ENCODE results near the gene CCDC152. TPM values are rescaled to one million over a fixed set of nuclear protein-coding genes. Genes with fewer than 3 reads are reported as not detected.

Gene CCDC152
- total RNA-seq, 2 donors from 2014 or later, result 0.81 to 4.7 TPM

DNA sequence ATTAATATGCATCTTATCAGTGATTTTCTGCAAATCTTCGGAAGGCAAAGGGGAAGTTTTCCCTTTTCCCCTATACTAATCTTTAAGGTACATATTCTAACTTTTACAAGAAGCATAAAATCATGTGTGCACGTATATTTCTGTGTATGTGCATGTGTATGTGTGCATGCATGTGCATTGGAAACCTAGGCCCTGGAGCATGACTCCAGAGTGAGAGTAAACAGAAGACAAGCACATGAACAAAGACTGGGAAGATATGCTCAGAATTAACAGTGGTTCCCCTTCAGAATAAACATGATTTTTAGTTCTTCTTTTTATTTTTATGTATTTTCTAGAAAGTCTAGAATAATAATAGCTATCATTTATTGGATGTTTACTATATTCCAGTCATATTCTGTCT lies 65.9 kb downstream of the CCDC152 start:
- Histone ChIP-seq H3K9me3 (no peaks in the 10 kb centered on the region), H3K27ac (no peak overlapping the region), H3K4me1 (ENCODE audit: control insufficient read depth in 1 of 2, low read depth in 2 of 2) (no peaks in the 10 kb centered on the region), H3K36me3 (no peaks in the 10 kb centered on the region), H3K27me3 (replicated peaks; ENCODE audit: insufficient read depth) (no peaks in the 10 kb centered on the region), H3K4me3 (no peak overlapping the region)
- DNase-seq (ENCODE audit: low spot score) (no peak), ATAC-seq (ENCODE audit: insufficient number of reproducible peaks, low FRiP score, low read depth) (no peak)
- TF ChIP-seq, protein P1, sequence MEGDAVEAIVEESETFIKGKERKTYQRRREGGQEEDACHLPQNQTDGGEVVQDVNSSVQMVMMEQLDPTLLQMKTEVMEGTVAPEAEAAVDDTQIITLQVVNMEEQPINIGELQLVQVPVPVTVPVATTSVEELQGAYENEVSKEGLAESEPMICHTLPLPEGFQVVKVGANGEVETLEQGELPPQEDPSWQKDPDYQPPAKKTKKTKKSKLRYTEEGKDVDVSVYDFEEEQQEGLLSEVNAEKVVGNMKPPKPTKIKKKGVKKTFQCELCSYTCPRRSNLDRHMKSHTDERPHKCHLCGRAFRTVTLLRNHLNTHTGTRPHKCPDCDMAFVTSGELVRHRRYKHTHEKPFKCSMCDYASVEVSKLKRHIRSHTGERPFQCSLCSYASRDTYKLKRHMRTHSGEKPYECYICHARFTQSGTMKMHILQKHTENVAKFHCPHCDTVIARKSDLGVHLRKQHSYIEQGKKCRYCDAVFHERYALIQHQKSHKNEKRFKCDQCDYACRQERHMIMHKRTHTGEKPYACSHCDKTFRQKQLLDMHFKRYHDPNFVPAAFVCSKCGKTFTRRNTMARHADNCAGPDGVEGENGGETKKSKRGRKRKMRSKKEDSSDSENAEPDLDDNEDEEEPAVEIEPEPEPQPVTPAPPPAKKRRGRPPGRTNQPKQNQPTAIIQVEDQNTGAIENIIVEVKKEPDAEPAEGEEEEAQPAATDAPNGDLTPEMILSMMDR (IDR thresholded peaks at IDR 0.05), result no peak

DNA sequence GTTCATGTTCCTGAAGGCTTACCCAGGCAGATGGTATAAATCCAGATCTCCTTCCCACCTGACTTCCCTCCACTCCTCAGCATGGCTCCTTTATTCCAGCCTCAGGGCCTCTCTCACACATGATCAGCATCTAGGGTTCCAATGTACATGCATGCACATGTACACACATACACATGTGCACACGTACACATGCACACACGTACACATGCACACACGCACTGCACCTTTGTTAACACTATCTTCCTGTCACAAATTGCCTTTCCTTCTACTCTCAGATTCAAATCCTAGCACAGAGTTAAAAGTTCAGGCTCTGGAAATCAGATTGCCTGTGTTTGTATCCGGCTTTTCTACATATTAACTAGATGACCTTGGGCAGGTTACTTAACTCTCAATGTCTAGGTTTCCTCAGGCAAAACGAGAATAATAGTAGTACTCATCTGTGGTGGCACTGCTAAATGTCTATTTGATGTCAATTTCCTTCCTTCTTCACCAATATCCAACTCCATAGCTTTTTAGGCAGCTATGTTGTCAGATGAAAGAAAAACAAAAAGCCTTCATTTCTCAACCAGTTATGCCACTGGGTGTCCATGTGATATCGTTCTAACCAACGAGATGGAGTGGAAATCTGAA lies 67.8 kb downstream of the CCDC152 start:
- Histone ChIP-seq H3K4me1 (ENCODE audit: control insufficient read depth in 1 of 2, low read depth in 2 of 2) (no peaks in the 10 kb centered on the region), H3K9me3 (no peaks in the 10 kb centered on the region), H3K27me3 (replicated peaks; ENCODE audit: insufficient read depth) (no peaks in the 10 kb centered on the region), H3K27ac (no peak overlapping the region), H3K4me3 (no peak overlapping the region), H3K36me3 (no peaks in the 10 kb centered on the region)
- no peak for DNase-seq (ENCODE audit: low spot score)
- TF ChIP-seq, protein P1 (IDR thresholded peaks at IDR 0.05), result no peak
- no peak for ATAC-seq (ENCODE audit: insufficient number of reproducible peaks, low FRiP score, low read depth)

DNA sequence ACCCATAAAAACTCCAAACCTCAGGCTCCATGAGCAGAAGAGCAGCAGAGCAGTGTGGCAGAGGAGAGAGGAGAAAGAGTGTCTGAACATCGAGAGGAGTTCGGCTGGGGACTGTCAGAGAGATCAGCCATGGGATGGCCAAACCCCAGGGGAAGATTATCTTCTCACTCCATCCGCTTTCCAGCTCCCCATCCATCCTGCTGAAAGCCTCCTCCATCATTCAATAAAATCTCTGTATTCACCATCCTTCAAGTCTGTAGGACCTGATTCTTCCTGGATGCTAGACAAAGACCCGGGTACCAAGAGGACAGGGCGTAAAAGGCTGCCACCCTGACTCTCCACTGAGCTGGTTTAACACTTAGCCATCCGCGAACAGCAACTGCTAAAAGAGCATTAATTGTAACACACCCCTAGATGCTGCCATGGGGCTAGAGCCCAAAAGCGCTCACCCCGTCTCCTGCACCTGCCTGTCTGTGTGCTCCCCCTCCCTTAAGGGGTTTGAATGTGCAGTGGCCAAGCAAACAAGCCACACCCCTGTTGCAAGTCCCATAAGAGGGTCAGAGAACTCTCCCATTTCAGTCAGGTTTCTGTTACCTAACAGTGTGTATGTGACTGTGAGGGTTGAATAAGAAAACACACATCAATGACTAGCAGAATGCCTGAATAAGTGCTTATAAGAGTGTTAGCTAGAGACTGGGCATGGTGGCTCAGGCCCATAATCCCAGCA lies 69.0 kb downstream of the CCDC152 start:
- H3K27ac ChIP-seq, result no peak overlapping the region
- no peaks in the 10 kb centered on the region for H3K27me3 ChIP-seq (replicated peaks; ENCODE audit: insufficient read depth)
- TF ChIP-seq, protein P1 (IDR thresholded peaks at IDR 0.05), result no peak
- ATAC-seq (ENCODE audit: insufficient number of reproducible peaks, low FRiP score, low read depth), result no peak
- no peaks in the 10 kb centered on the region for H3K36me3 ChIP-seq
- DNase-seq (ENCODE audit: low spot score), result no peak
- no peak overlapping the region for H3K4me3 ChIP-seq
- H3K4me1 ChIP-seq (ENCODE audit: control insufficient read depth in 1 of 2, low read depth in 2 of 2), result no peaks in the 10 kb centered on the region
- no peaks in the 10 kb centered on the region for H3K9me3 ChIP-seq

DNA sequence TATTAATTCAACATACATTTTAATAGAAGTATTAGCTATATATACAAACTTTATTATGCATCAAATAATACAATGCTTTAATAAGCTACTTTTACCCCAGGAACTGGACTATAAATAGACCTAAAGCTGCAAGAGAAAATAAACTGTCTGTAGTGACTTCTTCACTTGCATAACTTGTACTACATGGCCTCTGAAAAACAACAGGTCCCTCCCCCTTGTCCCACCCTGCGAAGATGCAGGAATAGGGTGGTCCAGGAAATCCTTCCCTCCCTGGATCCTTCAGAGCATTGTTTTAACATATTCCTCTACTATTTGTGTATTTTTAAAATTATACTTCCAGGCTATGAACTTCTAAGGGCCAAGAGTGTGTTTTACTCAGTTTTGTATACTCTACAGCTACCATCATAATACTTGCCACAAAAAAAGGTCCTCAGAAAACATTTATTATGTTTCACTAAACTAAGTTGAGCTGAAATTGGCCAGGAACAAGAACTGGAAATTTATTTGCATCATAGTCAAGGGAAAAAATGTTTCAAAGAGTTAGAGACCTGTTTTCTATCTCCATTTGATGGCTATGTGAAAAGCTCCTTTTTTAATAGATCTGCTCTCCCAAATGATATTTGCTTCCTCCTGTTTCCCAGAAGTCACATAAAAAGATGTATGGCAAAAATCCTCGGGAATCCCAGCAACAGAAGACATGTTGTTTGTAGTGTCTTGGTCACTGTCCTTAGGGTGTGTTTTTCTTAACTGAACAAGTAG lies 70.3 kb downstream of the CCDC152 start:
- Histone ChIP-seq H3K4me1 (ENCODE audit: control insufficient read depth in 1 of 2, low read depth in 2 of 2) (no peaks in the 10 kb centered on the region), H3K4me3 (no peak overlapping the region), H3K36me3 (no peaks in the 10 kb centered on the region), H3K27me3 (replicated peaks; ENCODE audit: insufficient read depth) (no peaks in the 10 kb centered on the region), H3K9me3 (no peaks in the 10 kb centered on the region), H3K27ac (no peak overlapping the region)
- DNase-seq (ENCODE audit: low spot score), result no peak
- TF ChIP-seq, protein P1 (IDR thresholded peaks at IDR 0.05), result no peak
- no peak for ATAC-seq (ENCODE audit: insufficient number of reproducible peaks, low FRiP score, low read depth)

DNA sequence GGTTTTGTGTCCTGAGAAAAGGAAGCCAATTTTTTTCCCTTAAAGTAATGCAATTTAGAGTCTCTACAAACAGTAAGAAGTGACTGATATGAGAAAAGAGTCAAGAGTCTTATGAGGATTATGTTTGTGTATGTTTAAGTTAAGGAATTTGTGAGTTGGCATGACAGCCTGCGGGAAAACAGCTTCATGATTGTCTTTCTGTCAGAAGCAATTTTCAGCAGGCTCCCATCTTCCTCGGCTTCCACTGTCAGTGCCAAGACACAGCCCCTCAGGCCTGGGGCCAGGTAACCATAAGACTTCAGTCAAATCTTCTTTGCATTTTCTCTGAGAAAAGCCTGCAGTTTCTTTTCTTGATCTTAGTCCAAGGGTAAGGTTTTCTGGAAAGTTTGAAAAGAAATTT lies 72.1 kb downstream of the CCDC152 start:
- Histone ChIP-seq H3K36me3 (no peaks in the 10 kb centered on the region), H3K4me3 (no peak overlapping the region), H3K27ac (no peak overlapping the region), H3K4me1 (ENCODE audit: control insufficient read depth in 1 of 2, low read depth in 2 of 2) (no peaks in the 10 kb centered on the region), H3K9me3 (no peaks in the 10 kb centered on the region), H3K27me3 (replicated peaks; ENCODE audit: insufficient read depth) (no peaks in the 10 kb centered on the region)
- no peak for ATAC-seq (ENCODE audit: insufficient number of reproducible peaks, low FRiP score, low read depth)
- DNase-seq (ENCODE audit: low spot score), result no peak
- TF ChIP-seq, protein P1 (IDR thresholded peaks at IDR 0.05), result no peak

All from thoracic aorta (tissue), 2 donors.